GM18526 (cell line): ENCODE measurements around the gene TELO2.

Experiments used
- POLR2A ChIP-seq: IDR thresholded peaks from 3 replicates; pipeline ENCODE4 v1.6.1; 2011; ENCODE audit not compliant: insufficient read length; ENCODE audit errors: extremely low read depth

TELO2 gene

DNA sequence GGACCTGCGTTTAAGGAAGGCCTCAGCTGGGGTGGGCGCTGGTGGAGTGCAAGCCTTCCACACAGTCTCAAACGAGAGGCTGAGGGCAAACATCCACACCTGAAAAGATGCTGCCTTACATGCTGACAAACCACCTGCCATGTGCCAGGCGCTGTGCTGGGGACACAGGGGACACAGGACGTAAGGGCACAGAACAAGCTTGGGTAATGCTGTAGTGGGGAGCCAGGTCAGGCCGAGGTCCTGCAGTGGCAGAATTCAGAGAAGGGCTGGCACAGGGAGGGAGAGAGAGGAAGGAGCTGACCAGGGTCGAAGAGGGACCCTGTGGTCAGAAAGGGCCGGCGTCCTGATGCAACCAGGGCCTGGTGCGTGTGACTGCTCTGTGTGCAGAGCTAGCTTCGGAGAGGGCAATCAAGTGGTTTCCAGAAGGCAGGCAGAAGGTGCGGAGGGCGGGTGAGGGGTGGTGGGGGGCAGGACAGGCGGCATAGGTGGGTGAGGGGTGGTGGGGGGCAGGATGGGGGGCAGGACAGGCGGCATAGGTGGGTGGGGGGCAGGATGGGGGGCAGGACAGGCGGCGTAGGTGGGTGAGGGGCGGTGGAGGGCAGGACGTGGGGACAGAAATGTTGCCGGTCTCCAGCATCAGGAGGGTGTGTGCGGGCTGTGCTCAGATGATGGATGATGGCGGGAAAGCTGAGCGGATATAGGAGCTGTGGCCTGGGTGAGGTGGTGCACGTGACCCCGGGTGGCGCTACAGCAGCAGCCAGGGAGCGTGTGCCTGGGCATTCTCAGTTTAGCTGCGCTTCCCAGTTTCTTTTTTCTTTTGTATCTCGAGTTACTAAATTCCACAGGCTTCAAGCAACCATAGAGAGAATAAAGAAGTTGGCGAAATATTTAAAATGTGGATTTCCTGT, 18.8 kb downstream of the TELO2 start:
- no peak for TF ChIP-seq POLR2A

DNA sequence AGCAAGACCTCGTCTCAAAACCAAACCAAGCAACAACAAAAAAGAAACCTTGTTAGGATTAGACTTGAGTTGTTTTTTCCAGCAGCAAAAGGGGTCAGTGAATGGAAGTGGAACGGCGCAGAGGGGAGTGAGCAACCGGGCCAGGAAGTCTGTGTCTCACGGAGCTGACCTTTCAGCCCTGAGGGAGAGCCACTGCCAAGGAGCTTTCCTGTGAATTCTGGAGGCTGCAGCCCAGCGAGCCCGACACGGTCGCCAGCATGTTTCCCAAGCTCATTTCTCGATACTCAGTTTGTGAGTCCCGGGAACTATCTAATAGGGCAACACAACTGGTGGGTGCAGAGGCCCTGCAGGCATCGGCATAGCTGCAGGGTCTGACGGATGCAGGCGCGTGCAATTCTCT, 19.6 kb downstream of the TELO2 start:
- no peak for TF ChIP-seq POLR2A

DNA sequence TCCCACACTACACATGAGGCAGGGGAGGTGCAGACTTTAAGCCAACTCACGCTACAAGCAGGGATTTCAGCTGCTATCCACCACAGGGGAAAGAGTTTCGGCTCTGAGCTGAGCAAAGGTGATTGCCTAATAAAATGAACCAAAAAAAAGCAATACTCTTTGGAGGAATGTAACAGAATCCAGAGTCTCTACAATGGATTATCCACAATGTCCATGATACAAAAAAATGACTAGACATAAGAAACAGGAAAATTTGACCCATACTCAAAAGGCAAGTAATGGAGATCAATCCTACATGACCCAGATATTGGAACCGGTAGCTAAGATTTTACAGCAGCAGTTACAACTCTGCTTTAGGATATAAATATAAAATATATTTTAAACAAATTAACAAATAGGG, 21.3 kb downstream of the TELO2 start:
- TF ChIP-seq POLR2A = no peak

DNA sequence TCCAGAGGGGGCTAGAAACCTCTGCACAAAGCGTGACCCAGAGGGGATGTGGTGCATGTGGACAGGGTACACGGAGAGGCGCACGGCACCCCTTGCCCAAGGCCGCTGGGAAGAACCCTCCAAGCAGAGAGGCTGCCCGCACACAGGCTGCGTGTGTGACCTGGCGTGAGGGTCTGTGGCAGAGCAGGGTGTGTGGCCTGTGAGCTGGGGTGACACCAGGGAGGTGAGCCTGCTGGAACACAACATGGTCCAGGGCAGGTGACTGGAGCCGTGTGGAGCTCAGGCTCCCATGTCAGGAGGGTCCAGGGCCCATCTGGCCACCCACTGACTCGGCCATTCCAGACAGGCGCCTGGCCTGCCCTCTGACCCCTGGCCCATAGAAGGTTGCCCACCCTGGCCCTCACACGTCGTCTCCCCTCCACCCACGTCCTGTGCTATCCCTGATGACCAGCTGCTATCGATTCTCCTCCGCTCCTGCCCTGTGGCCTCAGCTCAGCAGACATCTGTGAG, 25.5 kb downstream of the TELO2 start:
- no peak for TF ChIP-seq POLR2A

DNA sequence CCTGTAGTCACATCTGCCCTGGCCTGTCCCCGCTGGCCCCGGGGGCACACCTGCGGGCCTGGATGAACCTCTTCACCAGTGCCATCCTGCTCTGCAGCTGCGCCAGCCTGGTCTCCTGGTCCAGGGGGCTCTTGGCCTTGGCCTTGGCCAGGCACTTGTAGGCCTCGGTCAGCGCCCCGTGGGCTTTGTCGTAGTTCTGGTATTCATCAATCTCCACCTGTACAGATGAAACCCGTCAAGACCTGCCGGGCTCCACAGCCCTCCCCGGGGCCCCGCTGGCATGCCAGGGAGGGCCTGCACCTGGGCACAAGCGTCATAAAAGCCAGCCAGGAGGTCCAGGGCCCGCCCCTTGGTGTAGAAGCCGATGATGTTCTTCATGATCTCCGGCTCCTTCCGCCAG, 26.7 kb downstream of the TELO2 start:
- no peak for TF ChIP-seq POLR2A

DNA sequence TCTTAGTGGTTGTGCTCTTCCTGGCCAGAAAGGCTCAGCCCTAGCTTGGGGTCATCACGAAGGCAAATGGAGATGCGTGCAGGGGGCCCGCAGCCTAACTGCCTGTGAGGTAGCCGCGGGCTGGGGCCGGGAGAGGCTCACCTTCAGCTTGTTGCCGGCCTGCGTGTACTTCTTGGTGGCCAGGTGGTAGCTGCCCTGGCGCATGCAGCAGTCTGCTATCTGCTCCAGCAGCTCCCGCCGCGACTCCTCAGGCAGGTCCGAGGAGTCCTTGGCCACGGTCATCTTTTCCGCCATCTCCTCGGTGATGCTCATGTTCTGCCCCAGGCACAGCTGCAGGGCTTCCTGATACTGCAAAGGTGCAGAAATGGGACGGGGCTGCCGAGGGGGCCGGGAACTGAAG, 27.3 kb downstream of the TELO2 start:
- TF ChIP-seq POLR2A = no peak

DNA sequence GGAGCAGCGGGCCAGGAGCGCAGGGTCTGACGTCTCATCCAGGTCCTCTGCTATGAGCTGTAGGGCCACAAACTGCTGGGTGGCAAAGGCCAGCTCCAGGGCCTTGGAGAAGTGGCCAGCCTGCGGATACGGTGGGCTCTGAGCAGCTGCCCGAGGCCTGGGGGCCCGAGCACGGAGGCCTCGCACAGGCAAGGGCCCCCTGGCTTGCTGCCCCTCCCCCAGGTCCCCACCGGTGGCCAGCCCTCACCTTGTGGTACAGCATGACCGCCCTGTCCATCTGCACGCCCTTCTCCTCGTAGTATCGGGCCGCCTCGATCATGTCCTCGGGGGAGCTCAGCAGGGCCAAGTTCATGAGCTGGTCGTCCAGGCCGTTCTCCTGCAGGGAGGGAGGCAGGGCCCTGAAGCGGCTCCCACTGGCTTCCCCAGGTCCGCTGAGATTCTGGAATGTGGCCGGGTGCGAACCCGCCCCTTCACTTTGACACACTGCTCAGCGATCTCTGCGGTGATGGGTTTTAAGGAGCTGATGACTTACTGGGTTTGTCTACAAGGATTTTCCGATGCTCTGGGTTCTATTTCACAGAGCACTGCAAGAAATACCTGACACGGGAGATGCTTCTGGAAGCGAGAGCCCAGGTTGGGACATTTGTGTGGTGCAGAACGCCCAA, 30.6 kb downstream of the TELO2 start:
- no peak for TF ChIP-seq POLR2A

DNA sequence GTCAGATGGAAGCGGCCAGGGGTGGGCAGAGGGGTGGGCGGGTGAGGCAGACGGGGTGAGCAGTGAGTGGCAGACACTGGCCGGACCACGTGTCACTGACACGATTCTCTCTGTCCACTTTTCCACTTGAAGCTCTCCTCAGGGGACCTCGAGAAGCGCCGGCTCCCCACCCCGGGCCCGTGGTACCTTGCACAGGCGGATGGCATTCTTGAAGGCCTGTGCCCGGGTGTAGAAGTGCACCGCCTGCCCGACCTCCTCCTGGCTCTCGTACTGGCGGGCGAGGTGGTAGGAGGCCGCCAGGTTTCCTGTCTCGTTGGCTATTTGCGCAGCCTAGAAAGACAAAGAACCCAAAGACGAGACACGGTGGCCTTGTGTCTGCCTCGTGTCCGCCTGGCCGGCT, 31.2 kb downstream of the TELO2 start:
- TF ChIP-seq POLR2A = no peak

DNA sequence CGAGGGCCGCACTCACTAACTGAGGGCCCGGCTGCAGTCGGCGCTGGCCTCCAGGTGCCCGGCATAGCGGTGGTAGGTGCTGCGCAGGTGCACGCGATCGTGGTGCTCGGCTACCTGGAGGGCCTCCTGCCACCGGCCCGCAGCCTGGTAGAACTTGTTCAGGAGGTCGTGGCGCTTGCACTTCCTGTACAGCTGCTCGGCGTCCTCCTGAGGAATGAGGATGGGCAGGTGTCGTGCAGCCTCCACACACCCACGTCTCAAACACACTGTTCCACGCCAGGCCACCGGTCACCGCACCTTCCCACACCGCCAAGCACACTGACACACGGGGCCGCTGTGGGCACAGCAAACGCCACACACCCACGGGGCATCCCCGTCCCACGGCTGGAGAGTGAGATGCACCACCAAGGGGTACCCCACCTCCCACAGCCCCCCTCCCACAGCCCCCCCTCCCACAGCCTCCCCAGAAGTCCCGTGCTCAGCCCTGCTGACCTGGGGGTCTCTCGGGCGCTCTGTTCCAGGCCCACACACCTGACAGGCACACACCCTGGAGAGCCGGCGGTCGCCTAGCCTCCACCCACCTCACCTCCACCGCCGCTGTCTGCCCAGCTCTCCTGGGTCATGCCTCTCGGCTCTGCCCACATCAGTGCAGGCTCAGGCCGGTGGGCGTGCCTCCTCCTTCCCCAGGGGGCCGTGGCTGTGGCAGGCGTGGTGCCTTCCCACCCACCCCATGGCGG, 32.9 kb downstream of the TELO2 start:
- no peak for TF ChIP-seq POLR2A

DNA sequence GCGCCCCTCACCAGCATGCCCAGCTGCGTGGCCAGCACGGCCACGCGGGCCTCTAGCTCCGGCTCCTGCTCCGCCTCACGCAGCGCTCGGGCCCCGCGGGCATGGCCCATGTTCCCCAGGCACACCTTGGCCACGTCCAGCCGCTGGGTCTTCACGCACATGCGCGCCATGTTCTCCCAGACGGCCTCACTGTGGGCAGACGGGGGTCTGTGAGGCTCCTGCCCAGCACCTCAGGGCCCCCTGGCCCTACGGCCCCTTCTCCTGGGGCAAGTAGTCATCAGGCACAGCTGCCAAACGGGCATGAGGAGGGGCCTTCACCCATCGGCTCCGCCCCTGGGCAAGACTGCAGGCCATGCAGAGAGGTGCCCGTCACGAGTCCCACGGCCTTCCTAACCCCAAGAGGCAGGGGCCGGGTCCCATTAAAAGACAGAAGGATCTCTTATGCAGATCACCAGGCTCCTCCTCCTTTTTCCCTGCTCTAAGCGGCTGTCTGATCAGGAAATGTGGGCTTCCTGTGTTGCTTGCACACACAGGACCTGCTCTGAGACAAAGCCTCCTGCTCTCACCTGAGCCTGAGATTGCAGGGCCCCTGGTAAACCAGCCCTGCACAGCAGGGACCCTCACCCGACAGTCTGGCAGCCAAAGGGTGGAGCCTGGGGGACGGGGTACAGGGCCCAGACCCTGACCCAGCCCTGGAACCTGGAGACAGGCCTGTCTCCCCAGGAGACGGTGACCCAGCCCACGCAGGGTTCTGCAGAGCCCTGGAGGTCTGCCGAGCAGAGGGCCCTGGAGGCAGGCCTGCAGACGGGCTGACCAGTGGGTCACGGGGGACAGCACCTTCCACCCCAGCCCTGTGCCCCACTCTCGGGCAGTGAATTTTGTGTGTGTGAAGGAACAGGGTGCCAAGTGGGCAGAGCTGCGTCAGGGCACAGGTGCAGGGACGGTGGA, 33.7 kb downstream of the TELO2 start:
- TF ChIP-seq POLR2A = no peak

DNA sequence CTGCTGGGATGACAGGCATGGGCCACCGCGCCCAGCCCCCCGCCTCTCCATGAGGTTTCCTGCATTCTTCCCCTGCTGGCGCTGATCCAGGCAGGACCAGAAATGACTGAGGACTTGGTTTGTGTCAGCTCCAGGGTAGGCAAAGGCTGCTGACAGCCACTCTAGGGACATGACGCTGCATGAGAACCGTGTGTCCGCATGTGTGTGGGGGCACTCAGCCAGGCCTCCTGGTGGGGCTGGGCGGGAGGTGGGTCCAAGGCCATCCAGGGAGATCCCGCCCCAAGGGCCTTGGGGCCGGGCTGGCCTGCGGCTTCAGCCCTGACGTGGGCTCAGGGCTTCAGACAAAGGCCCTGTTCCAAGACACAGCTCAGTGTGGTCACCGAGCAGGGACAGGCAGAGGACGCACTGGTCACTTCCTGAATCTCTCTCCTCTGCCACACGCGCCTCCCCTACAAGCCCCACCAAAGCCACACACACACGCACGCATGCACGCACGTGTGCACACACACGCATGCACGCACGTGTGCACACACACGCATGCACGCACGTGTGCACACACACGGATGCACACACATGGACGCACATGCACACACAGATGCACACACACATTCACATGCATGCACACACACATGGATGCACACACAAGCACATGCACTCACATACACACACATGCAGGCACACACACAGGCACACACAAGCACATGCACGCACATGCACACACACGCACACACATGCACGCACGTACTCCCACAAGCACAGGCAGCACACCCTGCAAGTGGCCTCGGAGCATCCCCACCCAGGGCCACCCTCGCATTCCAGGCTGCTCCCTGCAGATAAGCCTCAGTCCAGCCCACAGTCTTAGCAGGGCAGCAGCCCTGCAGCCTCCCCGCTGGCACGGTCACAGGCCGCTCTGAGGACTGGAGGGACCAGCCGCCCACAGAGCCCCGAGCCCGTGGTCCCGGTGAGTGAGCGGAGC, 35.0 kb downstream of the TELO2 start:
- no peak for TF ChIP-seq POLR2A

DNA sequence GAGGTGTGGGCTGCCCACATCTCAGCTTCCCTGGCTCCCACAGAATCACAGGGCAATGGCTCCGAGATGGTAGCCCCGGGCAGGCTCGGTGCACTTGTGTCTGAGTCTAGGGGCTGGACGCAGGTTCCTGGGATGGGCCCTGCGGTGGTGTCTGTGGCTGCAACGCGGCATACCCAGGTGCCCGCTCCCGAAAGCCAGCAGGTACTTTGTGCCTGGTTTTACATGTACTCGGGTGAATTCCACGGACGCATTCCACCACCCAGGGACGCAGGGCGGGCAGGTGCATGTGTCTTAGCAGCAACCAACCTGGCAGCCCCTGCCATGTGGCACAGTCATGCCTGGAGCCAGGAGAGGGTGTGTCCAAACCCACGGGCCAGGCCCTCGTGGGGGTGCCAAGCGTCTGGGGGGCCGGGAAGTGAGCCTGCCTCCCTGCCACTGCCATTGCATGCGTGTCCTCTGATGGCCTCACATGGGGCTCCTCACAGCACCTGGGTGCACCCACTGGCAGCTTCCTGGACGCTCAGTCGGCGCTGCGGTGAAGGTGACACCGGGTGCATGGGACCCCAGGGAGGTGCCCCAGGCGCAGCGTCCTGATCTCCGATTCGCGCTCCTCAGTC, 35.9 kb downstream of the TELO2 start:
- TF ChIP-seq POLR2A = no peak

DNA sequence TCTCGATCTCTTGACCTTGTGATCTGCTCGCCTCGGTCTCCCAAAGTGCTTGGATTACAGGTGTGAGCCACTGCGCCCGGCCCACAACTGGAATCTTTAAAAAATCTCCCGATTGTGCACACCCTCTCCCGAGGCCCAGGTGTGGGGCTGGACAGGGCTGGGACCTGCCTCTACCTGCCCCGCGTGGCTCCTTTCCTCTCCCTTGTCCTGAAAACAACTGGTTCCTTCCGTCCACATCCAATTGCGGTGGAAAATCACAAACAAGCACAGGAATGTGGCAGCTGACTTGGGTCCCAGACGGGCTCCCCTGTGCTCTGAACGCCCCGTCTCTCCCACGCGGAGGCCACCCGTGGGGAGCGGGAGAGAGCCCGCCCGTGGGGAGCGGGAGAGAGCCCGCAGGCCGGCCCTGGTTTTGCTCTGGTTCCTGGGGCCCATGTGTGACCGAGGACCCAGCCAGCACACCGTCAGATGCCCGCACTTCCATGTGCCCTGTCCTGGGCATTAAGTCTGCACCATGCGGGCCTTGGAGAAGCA, 37.3 kb downstream of the TELO2 start:
- TF ChIP-seq POLR2A = no peak
